MM.1S (cell line): ENCODE results near the gene SLC25A33.

Experiments used
- DNase-seq: peaks from one replicate; pipeline ENCODE4 v3.0.0-alpha.2; 2015
- H2AFZ ChIP-seq: fragments of 300-600 bp; sonication (generic); 2 replicates; pipeline ENCODE4 v1.6.0; 2016; ENCODE audit warnings: antibody characterized with exemption, low read length
- H3F3A ChIP-seq: fragments of 300-600 bp; sonication (generic); 2 replicates; pipeline ENCODE4 v1.6.1; 2016; ENCODE audit warnings: mild to moderate bottlenecking, antibody characterized with exemption, low read length, moderate library complexity, mixed read lengths; ENCODE audit not compliant: insufficient read depth
- H3K27ac ChIP-seq: fragments of 300-600 bp; sonication (generic); 2 replicates; pipeline ENCODE4 v1.5.1; 2016; ENCODE audit warnings: mild to moderate bottlenecking, low read length
- H3K27me3 ChIP-seq: fragments of 300-600 bp; sonication (generic); replicated peaks from 2 replicates; pipeline ENCODE4 v1.6.0; 2016; ENCODE audit warnings: low read length; ENCODE audit not compliant: insufficient read depth
- H3K36me3 ChIP-seq: fragments of 300-600 bp; sonication (generic); replicated peaks from 2 replicates; pipeline ENCODE4 v1.6.1; 2016; ENCODE audit warnings: mild to moderate bottlenecking, low read length, mixed read lengths; ENCODE audit not compliant: insufficient read depth
- H3K4me1 ChIP-seq: fragments of 300-600 bp; sonication (generic); 2 replicates; pipeline ENCODE4 v1.6.1; 2016; ENCODE audit warnings: low read length, mixed read lengths
- H3K4me2 ChIP-seq: fragments of 300-600 bp; sonication (generic); 2 replicates; pipeline ENCODE4 v1.6.0; 2016; ENCODE audit warnings: low read depth, low read length
- H3K4me3 ChIP-seq: fragments of 300-600 bp; sonication (generic); 2 replicates; pipeline ENCODE4 v1.5.1; 2016; ENCODE audit warnings: low read length, mixed read lengths
- H3K79me2 ChIP-seq: fragments of 300-600 bp; sonication (generic); 2 replicates; pipeline ENCODE4 v1.6.1; 2016; ENCODE audit warnings: mixed run types, low read length, mixed read lengths
- H3K9ac ChIP-seq: fragments of 300-600 bp; sonication (generic); 2 replicates; pipeline ENCODE4 v1.6.1; 2016; ENCODE audit warnings: low read length, mixed read lengths
- H3K9me2 ChIP-seq: fragments of 300-600 bp; sonication (generic); replicated peaks from 2 replicates; pipeline ENCODE4 v1.6.1; 2016; ENCODE audit warnings: mild to moderate bottlenecking, low read length, mixed read lengths; ENCODE audit not compliant: insufficient read depth
- H3K9me3 ChIP-seq: fragments of 300-600 bp; sonication (generic); replicated peaks from 2 replicates; pipeline ENCODE4 v1.6.1; 2016; ENCODE audit warnings: mild to moderate bottlenecking, low read length, mixed read lengths; ENCODE audit not compliant: insufficient read depth
- H4K20me1 ChIP-seq: fragments of 300-600 bp; sonication (generic); 2 replicates; pipeline ENCODE4 v1.6.1; 2016; ENCODE audit warnings: mild to moderate bottlenecking, low read length, moderate library complexity, mixed read lengths; ENCODE audit not compliant: insufficient read depth
- EZH2 ChIP-seq: fragments of 300-600 bp; sonication (generic); optimal IDR thresholded peaks from 2 replicates; pipeline ENCODE3; 2017; ENCODE audit warnings: low read depth, mild to moderate bottlenecking, antibody characterized with exemption, low read length, mixed read lengths
- EZH2phosphoT487 ChIP-seq: fragments of 300-600 bp; sonication (generic); IDR thresholded peaks from 2 replicates; pipeline ENCODE4 v1.6.1; 2018; ENCODE audit warnings: antibody characterized with exemption, low read length
- TF ChIP-seq, protein P1 (sequence below): fragments of 300-600 bp; sonication (generic); IDR thresholded peaks from 2 replicates; pipeline ENCODE4 v1.5.1; 2016; ENCODE audit warnings: antibody characterized with exemption, low read length, mixed read lengths

The SLC25A33 gene

GRCh38 chr1:9634582-9634981, 95.3 kb downstream of the SLC25A33 start:
- no peak overlapping the region for H3K4me3 ChIP-seq
- TF ChIP-seq, protein P1, sequence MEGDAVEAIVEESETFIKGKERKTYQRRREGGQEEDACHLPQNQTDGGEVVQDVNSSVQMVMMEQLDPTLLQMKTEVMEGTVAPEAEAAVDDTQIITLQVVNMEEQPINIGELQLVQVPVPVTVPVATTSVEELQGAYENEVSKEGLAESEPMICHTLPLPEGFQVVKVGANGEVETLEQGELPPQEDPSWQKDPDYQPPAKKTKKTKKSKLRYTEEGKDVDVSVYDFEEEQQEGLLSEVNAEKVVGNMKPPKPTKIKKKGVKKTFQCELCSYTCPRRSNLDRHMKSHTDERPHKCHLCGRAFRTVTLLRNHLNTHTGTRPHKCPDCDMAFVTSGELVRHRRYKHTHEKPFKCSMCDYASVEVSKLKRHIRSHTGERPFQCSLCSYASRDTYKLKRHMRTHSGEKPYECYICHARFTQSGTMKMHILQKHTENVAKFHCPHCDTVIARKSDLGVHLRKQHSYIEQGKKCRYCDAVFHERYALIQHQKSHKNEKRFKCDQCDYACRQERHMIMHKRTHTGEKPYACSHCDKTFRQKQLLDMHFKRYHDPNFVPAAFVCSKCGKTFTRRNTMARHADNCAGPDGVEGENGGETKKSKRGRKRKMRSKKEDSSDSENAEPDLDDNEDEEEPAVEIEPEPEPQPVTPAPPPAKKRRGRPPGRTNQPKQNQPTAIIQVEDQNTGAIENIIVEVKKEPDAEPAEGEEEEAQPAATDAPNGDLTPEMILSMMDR: no peak
- TF ChIP-seq EZH2 (no peak), EZH2phosphoT487 (no peak)
- H4K20me1 ChIP-seq: no peaks in the 10 kb centered on the region
- H3K9me2 ChIP-seq: no peaks in the 10 kb centered on the region
- H3K27me3 ChIP-seq: peaks cover 90% of the 10 kb centered on the region
- DNase-seq: no peak
- H3K4me1 ChIP-seq: no peaks in the 10 kb centered on the region
- H3K27ac ChIP-seq: no peak overlapping the region
- H2AFZ ChIP-seq: no peak overlapping the region
- H3F3A ChIP-seq: no peaks in the 10 kb centered on the region
- H3K36me3 ChIP-seq: no peaks in the 10 kb centered on the region
- no peak overlapping the region for H3K9ac ChIP-seq
- H3K79me2 ChIP-seq: no peaks in the 10 kb centered on the region
- H3K9me3 ChIP-seq: no peaks in the 10 kb centered on the region
- no peak overlapping the region for H3K4me2 ChIP-seq
